GM12878 (cell line): ENCODE measurements around the gene MAGI1. TPM values are rescaled to one million over a fixed set of nuclear protein-coding genes. Genes with fewer than 3 reads are reported as not detected.

Experiments
- ATAC-seq: fragments of 200-7000 bp; cut with Tn5 transposase; 3 replicates; pipeline ENCODE4 v1.9.1; 2020; ENCODE audit warnings: mild to moderate bottlenecking, moderate library complexity
- BruUV-seq: library from RNA; stranded (reverse); fragments of 400-500 nt; replicated peaks from 2 replicates; lab custom pipeline; 2021; lab: Mats Ljungman, UMichigan
- CTCF ChIA-PET: fragments of 300-600 bp; sonication (Branson Sonifier 250); formaldehyde crosslinking; extraction: SDS; loops from one replicate; lab custom pipeline; 2021; ENCODE audit warnings: inconsistent platforms; lab: Yijun Ruan, JAX
- POLR2A ChIA-PET: fragments of 350-600 bp; formaldehyde crosslinking; extraction: SDS; loops from one replicate; lab custom pipeline; 2021; ENCODE audit warnings: inconsistent platforms; lab: Charles Lee
- RAD21 ChIA-PET: fragments of 300-600 bp; sonication (Branson Sonifier 250); formaldehyde crosslinking; loops from one replicate; lab custom pipeline; 2023; ENCODE audit warnings: antibody characterized with exemption; ENCODE audit not compliant: unreplicated experiment; lab: Charles Lee
- SMC1A ChIA-PET: fragments of 300-600 bp; sonication (Branson Sonifier 250); formaldehyde crosslinking; loops from one replicate; lab custom pipeline; 2023; ENCODE audit not compliant: unreplicated experiment, uncharacterized antibody; lab: Charles Lee
- DNase-seq: peaks from one replicate; pipeline ENCODE4 v3.0.0-alpha.2; 2011; ENCODE audit warnings: low read depth, low spot score
- FAIRE-seq: peaks from 3 replicates; lab custom pipeline; 2011; peaks lifted over from hg19 to GRCh38; lab: Jason Lieb, UNC
- H2AFZ ChIP-seq: 2 replicates; pipeline ENCODE4 v1.6.0; 2011; ENCODE audit warnings: low read depth, low read length, control low read depth; ENCODE audit not compliant: control insufficient read depth
- H3K27ac ChIP-seq: 2 replicates; pipeline ENCODE4 v1.5.1; 2011; ENCODE audit warnings: control low read depth; ENCODE audit not compliant: control insufficient read depth, insufficient read depth
- H3K27me3 ChIP-seq, 2 experiments: replicated peaks in 1 of 2; 2 replicates each; pipeline versions ENCODE4 v1.6.0 to v1.6.1; 2011; ENCODE audit warnings: low read length in 1 of 2; ENCODE audit not compliant: control insufficient read depth in 2 of 2, insufficient read depth in 2 of 2
- H3K36me3 ChIP-seq, 2 experiments: 2 replicates each; pipeline ENCODE4 v1.5.1; 2011; ENCODE audit warnings: low read length in 1 of 2; ENCODE audit not compliant: control insufficient read depth in 2 of 2, insufficient read depth in 2 of 2
- H3K4me1 ChIP-seq: 2 replicates; pipeline ENCODE4 v1.6.1; 2011; ENCODE audit warnings: mild to moderate bottlenecking, low read length, moderate library complexity, mixed read lengths; ENCODE audit not compliant: control insufficient read depth, insufficient read depth
- H3K4me2 ChIP-seq: 2 replicates; pipeline ENCODE4 v1.6.0; 2011; ENCODE audit warnings: control low read depth; ENCODE audit not compliant: control insufficient read depth, insufficient read depth
- H3K4me3 ChIP-seq: fragments of 200-600 bp; sonication (generic); 2 replicates; pipeline ENCODE4 v1.5.1; 2016
- H3K79me2 ChIP-seq: 2 replicates; pipeline ENCODE4 v1.6.0; 2011; ENCODE audit warnings: low read length; ENCODE audit not compliant: control insufficient read depth, insufficient read depth
- H3K9ac ChIP-seq: 2 replicates; pipeline ENCODE4 v1.8.0; 2011; ENCODE audit warnings: low read length, control low read depth, mixed read lengths; ENCODE audit not compliant: control insufficient read depth, insufficient read depth
- H3K9me3 ChIP-seq: replicated peaks from 3 replicates; pipeline ENCODE4 v1.5.1; 2011; ENCODE audit warnings: mild to moderate bottlenecking, low read length; ENCODE audit not compliant: control insufficient read depth, insufficient read depth
- H4K20me1 ChIP-seq: 2 replicates; pipeline ENCODE4 v1.6.0; 2011; ENCODE audit not compliant: control insufficient read depth, insufficient read depth
- CEBPZ ChIP-seq: fragments of 150-350 bp; IDR thresholded peaks from 2 replicates; pipeline ENCODE4 v1.6.1; 2016; ENCODE audit warnings: low read depth, low read length
- HCFC1 ChIP-seq: fragments of 150-350 bp; IDR thresholded peaks from 2 replicates; pipeline ENCODE4 v1.6.1; 2014; ENCODE audit warnings: low read length
- PKNOX1 ChIP-seq: fragments of 450-650 bp; IDR thresholded peaks from 2 replicates; pipeline ENCODE4 v1.6.1; 2016; ENCODE audit warnings: mild to moderate bottlenecking
- RELA ChIP-seq: fragments of 450-650 bp; IDR thresholded peaks from 2 replicates; pipeline ENCODE4 v1.8.0; 2014; ENCODE audit warnings: borderline replicate concordance; ENCODE audit not compliant: partially characterized antibody
- REST ChIP-seq: IDR thresholded peaks from 2 replicates; pipeline ENCODE4 v1.6.1; 2012; ENCODE audit warnings: mild to moderate bottlenecking, low read depth, low read length
- RFX5 ChIP-seq: IDR thresholded peaks from 2 replicates; pipeline ENCODE4 v1.6.1; 2011; ENCODE audit warnings: low read depth, low read length, improper control_type of control experiment
- STAT1 ChIP-seq: fragments of 450-650 bp; conservative IDR thresholded peaks from 2 replicates; pipeline ENCODE4 v1.6.1; 2014; ENCODE audit warnings: antibody characterized with exemption, mild to moderate bottlenecking
- WRNIP1 ChIP-seq: IDR thresholded peaks from 2 replicates; pipeline ENCODE4 v1.6.1; 2011; ENCODE audit warnings: low read depth, low read length, improper control_type of control experiment, borderline replicate concordance
- WGBS: methylation state at CpG from one replicate; pipeline ENCODE4 v1.1.6; 2016; ENCODE audit warnings: low lambda C conversion rate; ENCODE audit not compliant: insufficient replicate concordance, insufficient coverage; ENCODE audit errors: missing lambda C conversion rate; 5-methylcytosine and 5-hydroxymethylcytosine counted together
- in situ Hi-C: fragments of 300-500 bp; cut with MboI; formaldehyde crosslinking; loops from 9 replicates; pipeline ENCODE4 v1.14.3; 2018; ENCODE audit warnings: mixed read lengths
- intact Hi-C: fragments of 100-400 bp; cut with micrococcal nuclease; formaldehyde crosslinking; loops from one replicate; pipeline ENCODE4 v1.14.2; 2022; ENCODE audit not compliant: unreplicated experiment
- polyA plus RNA-seq, 11 experiments: library from polyadenylated mRNA; depleted of rRNA in 4 of 11; unstranded in 6 of 11; stranded (reverse) in 5 of 11; fragments of >200 nt; fragmentation: Nextera tagmentation in 4 of 11; fragmentation: Illumina TruSeq in 1 of 11; extraction: Ambion mirVana in 4 of 11; extraction: Trizol in 1 of 11; gene quantifications; 1 replicate in 1 of 11; 2 replicates in 10 of 11; pipeline versions ENCODE4 v1.2.1 to v1.2.3, GENCODE V29; 2011 to 2016; ENCODE audit warnings: inconsistent platforms in 2 of 11, missing spikeins in 2 of 11, low read depth in 1 of 11
- total RNA-seq, 4 experiments: library from RNA; depleted of rRNA in 3 of 4; stranded (reverse); fragments of >200 nt in 3 of 4; fragmentation: Illumina TruSeq in 1 of 4; extraction: Trizol in 1 of 4; gene quantifications; 2 replicates each; pipeline versions ENCODE4 v1.2.1 to v1.2.3, GENCODE V29; 2013 to 2021

MAGI1 gene
- total and polyA plus RNA-seq, 10 of the 15 experiments (the other 5 are each of a cell fraction or from before 2014, with no cell fraction given) = 0.02 to 3.3 (median 0.29) TPM; not detected in 1

- no peak for TF ChIP-seq CEBPZ
Measured at GRCh38 chr3:65344444-65344843, 694.3 kb downstream of the MAGI1 start (continued).

GRCh38 chr3:65343736-65344135 lies 695.0 kb downstream of the MAGI1 start:
- H4K20me1 ChIP-seq = no peaks in the 10 kb centered on the region
- no peak for ATAC-seq
- H3K79me2 ChIP-seq = no peaks in the 10 kb centered on the region
- no peaks in the 10 kb centered on the region; a peak in 1 of 4 replicates for H3K27me3 ChIP-seq
- CTCF ChIA-PET = no interaction called here
- H3K4me3 ChIP-seq = no peak overlapping the region
- no TSS peak for BruUV-seq
- 0% methylated on average over 4 of the region's 4 CpGs for WGBS
- H3K4me1 ChIP-seq = no peaks in the 10 kb centered on the region
- in situ Hi-C loops (no loop called here), intact Hi-C loops (loop anchor here (2.0 to 5.0 kb wide), 3 partner anchors 329 to 811 kb away; no protein-coding TSS in a partner anchor)
- H3K4me2 ChIP-seq = no peak overlapping the region
- no peak for DNase-seq
- POLR2A ChIA-PET = no interaction called here
- H3K9ac ChIP-seq = no peak overlapping the region
- H2AFZ ChIP-seq = no peak overlapping the region
- SMC1A ChIA-PET = no interaction called here
- no peak for FAIRE-seq
- no peak for TF ChIP-seq WRNIP1
- TF ChIP-seq RELA = no peak
- no peak for TF ChIP-seq RFX5
- no peak for TF ChIP-seq REST
- TF ChIP-seq HCFC1 = no peak
- TF ChIP-seq PKNOX1 = no peak
- no peak for TF ChIP-seq STAT1
- no peaks in the 10 kb centered on the region for H3K36me3 ChIP-seq
- H3K9me3 ChIP-seq = no peaks in the 10 kb centered on the region; the same call in 2 of the 3 replicates
- no peak overlapping the region for H3K27ac ChIP-seq
- RAD21 ChIA-PET = no interaction called here
